Pulmonary artery endothelial cell (primary cell): ENCODE data around the gene ST3GAL3. TPM values are rescaled to one million over a fixed set of nuclear protein-coding genes. Genes with fewer than 3 reads are reported as not detected.
"Not testable (repeated sequence)": the region's sequence is repeated elsewhere in the genome, so short reads cannot be mapped to it uniquely, and the experiment has no call there.

Experiments used
- DNase-seq: peaks from one replicate; pipeline ENCODE4 v3.0.0-alpha.2; 2011; ENCODE audit warnings: low read depth, low spot score
- total RNA-seq: library from RNA; depleted of rRNA; stranded (reverse); fragments of >200 nt; gene quantifications from 2 replicates; pipeline ENCODE4 v1.2.3, GENCODE V29; 2014

The ST3GAL3 gene
- total RNA-seq, 1 donor from 2014 or later, result 17.1 TPM

DNA sequence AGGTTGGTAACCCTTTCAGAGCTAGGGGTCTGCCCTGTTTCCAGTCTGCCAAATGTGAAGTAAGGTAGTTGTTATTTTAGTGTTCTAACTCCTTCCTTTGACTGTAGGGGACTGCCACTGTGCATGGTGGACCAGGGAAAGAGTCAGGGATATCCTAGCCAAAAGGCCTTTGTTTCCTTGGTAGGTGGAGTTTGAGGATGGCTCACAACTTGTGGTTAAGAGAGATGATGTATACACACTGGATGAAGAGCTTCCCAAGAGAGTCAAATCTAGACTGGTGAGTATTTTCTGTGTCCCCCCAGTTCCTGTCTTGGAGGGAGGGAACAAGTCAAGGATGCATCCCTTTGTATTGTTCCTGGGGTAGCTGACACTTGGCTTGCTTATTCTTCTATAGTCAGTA lies 3.5 kb upstream of the ST3GAL3 start:
- DNase-seq, result no peak

- no peak for DNase-seq
Observed at GRCh38 chr1:43704838-43705237, 2.5 kb upstream of the ST3GAL3 start.

- no peak for DNase-seq
Observed at GRCh38 chr1:43705334-43705733, 2.0 kb upstream of the ST3GAL3 start.

DNA sequence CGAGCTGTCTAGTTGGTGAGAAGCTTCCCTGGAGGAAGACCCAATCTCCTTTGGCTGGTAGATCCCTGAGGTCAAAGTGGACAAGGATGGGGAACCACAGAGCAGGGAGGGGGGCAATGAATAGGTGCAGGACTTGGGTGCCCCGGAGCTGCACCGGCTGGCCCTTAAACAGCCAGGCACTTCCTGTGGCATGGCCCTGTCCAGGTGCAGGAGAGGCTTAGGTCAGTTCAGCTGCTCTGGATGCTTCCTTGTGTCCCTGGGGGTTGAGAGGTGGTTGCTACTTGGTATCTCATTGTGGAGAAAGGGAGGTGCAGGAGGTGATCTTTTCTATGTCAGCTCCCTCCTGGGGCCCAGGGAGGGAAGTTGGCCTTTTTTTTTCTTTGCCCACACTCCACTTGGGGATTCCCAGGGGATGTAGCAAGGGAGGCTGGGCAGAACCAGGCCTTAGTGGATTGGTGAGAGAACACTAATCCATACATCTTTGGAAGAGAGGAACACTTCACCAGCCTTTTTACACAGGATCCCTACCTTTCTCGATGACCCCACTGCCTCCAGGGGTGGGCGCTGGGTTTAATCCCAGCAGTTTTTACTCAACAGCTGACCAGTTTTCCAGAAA lies 1.2 kb upstream of the ST3GAL3 start:
- no peak for DNase-seq

DNA sequence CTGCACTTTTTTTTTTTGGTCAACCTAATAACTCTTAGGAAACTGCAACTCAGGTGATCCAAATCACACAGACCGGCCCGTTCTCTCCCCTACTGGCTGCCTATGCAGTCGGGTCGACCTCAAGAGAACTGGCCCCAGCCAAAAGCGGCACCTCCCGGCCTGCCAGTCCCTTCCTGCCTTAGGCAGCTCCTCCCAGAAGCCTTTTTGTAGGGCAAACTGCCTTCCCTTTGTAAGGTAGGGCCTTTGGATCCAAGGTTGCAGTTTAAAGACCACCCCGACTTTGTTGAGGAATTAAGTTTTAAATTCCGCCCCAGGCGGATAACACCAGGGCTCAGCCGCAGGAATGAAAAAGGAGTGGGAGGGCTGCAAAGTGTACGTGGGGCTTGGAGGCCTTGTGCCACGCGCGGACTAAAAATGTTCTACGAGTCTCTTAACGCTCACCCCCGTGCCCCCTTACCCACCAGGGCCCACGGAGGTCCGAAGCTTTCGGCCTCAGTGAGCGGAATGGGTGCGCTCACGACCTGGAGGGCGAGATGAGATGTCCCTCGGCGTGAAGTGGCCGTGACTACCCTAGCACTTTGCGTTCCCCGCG lies 642 bp upstream of the ST3GAL3 start:
- DNase-seq, result no peak

GRCh38 chr1:43708002-43708410 lies 670 bp downstream of the ST3GAL3 start:
- DNase-seq, result no peak

DNA sequence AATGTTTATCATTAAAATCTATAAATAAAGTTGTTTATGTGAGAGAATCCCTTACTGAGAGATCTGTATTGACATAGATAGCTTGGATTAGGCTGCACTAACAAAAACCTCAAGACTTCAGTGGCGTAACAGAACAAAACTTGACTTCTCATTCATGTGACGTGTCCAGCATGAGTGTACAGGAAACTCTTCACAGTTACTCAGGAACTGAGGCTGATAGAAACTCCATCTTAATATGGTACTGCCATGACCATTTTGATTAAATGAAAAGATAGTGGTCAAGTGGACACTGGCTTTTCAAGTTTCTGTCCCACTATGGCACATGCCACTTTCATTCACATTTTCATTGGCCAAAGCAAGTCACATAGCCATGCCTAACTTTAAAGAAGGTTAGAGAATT lies 3.7 kb downstream of the ST3GAL3 start:
- peak; percentile 74 for DNase-seq

GRCh38 chr1:43711524-43712386 lies 4.4 kb downstream of the ST3GAL3 start:
- DNase-seq, result peak; percentile 77

DNA sequence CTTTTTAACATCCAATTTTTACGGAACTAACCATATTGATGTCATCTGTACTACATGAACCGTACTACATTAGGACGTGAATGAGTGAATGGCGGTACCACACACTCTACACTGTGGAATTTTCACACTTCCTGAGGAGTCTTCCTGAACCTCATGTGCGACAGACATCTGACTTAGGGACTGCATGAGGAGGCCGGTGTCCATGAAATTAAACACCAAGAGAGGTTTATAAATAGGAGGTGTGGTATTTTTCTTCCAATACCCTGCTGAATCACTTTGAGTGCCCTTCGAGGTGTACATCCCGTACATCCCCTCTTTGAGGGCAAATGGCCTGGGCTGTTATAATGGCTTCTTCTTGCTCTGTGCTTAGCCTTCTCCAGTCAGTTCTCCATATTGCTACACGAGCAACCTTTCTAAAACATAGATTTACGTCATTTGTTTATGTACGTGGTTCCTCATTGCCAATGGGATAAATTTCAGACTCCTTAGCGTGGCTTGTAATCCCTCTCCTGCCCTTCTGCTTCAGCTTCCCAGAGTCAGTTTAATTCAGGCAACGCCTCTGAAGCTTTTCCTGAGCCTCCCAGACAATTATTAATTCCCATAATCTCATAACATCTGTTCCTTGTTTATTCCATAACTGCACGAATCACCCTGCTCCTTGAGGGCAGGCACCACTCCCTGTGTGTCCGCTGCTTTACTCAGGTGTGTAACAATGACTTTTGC lies 9.4 kb downstream of the ST3GAL3 start:
- DNase-seq, result no peak

DNA sequence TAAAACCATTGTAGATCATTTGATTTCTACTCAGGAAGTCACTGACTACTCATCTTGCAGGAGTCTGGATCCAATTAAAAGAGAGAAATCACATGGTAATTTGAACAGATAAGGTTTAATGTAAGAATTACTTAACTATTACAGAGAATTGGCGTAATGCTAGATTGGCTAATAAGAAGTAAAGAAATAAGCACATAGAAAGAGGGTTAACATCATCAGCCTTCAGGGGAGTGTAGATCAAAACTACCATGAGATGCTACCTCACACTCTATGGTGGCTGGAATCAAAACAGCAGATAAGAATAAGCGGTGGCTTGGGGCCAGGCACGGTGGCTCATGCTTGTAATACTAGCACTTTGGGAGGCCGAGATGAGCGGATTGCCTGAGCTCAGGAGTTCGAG lies 11.7 kb downstream of the ST3GAL3 start:
- DNase-seq, result no peak

GRCh38 chr1:43719670-43720419 lies 12.5 kb downstream of the ST3GAL3 start:
- not testable (repeated sequence) for DNase-seq

DNA sequence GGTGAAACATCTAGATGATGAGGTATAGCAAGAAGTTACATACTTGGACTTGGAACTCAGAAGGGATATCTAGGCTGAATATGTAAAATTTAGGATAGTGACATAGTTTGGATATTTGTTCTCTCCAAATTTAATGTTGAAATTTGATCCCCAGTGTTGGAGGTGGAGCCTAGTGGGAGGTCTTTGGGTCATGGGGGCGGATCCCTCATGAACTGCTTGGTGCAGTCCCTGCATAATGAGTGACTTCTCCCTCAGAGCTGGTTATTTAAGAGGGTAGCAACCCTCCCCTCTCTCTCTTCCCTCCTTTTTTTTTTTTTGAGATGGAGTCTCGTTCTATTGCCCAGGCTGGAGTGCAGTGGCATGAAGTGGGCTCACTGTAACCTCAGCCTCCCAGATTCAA lies 15.5 kb downstream of the ST3GAL3 start:
- no peak for DNase-seq

DNA sequence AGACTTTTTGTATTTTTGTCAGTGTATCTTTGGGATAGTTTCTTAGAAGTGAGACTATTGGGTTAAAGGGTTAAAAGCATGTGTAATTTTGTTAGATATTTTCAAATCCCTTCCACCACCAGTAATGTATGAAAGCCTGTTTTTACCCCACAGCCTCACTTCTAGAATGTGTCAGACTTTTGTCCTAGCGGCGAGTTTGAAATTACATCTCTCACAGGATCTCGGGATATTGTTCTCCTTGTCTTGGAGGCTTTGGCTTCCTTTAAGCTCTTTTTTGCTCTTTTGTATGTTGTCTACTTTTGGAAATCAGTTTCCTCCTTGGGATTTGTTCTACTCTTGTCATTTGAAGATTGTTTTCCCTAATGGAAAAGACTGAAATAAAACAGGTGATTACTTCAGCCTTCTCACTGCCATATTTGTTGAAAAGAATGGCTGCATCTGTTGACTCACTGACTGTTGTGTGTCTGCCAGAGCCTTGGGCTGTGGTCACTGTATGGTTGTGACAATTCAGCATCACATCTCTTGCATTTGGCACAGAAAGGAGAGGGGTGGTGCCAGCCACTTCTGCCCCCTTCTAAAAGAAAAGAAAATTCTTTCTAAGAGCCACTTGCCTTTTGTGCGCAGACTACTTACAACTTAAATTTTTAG lies 22.6 kb downstream of the ST3GAL3 start:
- no peak for DNase-seq

DNA sequence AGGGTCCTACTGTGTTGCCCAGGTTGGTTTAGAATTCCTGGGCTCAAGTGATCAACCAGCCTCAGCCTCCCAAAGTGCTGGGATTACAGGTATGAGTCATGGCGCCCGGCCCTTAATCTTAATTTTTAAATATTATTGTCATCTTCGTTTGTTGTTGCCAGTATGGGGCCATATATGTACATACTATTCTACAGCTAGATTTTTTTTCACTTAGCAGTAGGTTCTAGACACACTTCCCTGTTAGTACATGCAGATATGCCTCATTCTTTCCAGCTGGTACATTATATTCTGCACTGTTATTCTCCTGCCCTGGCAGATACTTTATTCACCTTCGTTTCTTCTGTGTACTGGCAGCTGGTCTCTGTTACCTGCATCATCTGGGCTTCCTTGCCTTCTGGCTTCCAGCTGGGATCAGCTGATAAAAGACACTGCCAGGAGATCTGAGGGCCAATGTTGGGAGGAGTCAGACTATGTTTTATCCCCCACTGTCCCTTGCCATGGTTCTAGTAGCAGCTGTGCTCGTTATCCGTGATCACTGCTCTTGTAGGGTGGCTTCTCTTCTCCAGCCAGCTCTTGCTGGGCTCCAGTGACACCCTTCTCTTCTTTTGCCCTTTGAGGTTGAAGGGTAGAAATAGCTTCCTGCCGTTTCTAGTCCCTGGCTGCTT lies 24.7 kb downstream of the ST3GAL3 start:
- DNase-seq, result no peak

GRCh38 chr1:43736819-43737218 lies 29.5 kb downstream of the ST3GAL3 start:
- no peak for DNase-seq

- DNase-seq, result no peak
Observed at GRCh38 chr1:43742026-43742425, 34.7 kb downstream of the ST3GAL3 start.

DNA sequence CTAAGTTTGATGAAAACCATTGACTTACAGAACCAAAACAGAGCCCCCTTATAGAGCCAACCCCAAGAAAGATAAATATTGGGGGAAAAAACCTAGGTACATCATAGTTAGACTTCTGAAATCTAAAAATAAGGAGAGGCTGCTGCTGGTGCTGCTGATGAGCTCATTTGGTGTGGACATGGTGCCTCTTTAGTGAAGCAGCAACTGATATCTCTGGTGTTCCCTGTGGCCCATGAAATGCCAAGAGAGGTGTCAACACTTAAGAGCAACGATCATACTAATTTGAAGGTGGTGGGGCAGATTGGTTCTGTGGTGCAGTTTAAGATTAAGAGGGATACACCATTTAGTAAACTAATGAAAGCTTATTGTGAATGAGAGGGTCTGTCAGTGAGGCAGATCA lies 35.9 kb downstream of the ST3GAL3 start:
- DNase-seq, result no peak

- no peak for DNase-seq
Observed at GRCh38 chr1:43747736-43748135, 40.4 kb downstream of the ST3GAL3 start.

- DNase-seq, result no peak
Observed at GRCh38 chr1:43750083-43750482, 42.7 kb downstream of the ST3GAL3 start.

- no peak for DNase-seq
Observed at GRCh38 chr1:43753422-43753821, 46.1 kb downstream of the ST3GAL3 start.
